Stomach (tissue), 4 donors: ENCODE data around the gene CNEP1R1.

Experiments
- CTCF ChIP-seq, 7 experiments: fragments of 450-650 bp in 4 of 7; fragments of 200-600 bp in 3 of 7; sonication (generic) in 3 of 7; IDR thresholded peaks; one replicate each; pipeline ENCODE4 v1.5.1; 2016 to 2019; ENCODE audit warnings: antibody characterized with exemption in 7 of 7, control low read depth in 2 of 7, mild to moderate bottlenecking in 1 of 7
- EP300 ChIP-seq: sonication (generic); formaldehyde crosslinking; IDR thresholded peaks from one replicate; pipeline ENCODE4 v1.6.1; 2017; ENCODE audit warnings: antibody characterized with exemption
- POLR2A ChIP-seq, 4 donors: fragments of 450-650 bp; IDR thresholded peaks; one replicate each; pipeline ENCODE4 v1.6.1; 2016; ENCODE audit warnings: antibody characterized with exemption in 4 of 4, control low read depth in 2 of 4, mild to moderate bottlenecking in 1 of 4, moderate library complexity in 1 of 4
- POLR2AphosphoS5 ChIP-seq, 3 donors: sonication (generic); formaldehyde crosslinking; IDR thresholded peaks; one replicate each; pipeline ENCODE4 v1.6.1; 2016; ENCODE audit warnings: antibody characterized with exemption in 3 of 3

DNA sequence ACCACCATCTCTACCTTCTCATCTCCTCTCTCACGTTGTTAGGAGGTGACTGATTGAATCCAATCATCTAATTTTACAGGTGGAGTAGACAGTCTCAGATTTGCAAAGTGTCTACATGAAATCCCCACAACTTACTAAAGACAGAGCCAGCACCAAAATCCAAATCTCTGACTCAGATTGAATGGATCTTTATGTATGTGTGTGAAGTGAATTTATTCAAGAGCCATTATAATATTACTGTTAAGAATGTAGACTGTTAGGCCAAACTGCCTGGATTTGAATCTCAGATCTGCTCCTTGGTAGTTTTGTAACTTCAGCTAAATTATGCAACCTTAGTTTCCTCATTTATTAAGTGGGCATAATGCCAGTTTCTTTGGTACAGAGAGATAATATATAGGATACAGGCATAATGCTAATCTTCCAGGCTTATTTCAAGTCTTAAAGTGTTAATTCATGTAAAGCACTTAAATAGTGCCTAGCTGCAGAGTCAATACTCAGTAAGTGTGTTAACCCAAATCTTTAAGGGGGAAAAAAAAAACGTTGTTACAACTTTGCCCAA is 12.7 kb downstream of the CNEP1R1 start:
- TF ChIP-seq POLR2AphosphoS5 (IDR thresholded peaks at IDR 0.05): no peak
- no peak for TF ChIP-seq CTCF (IDR thresholded peaks at IDR 0.05)
- TF ChIP-seq POLR2A (IDR thresholded peaks at IDR 0.05): no peak
- TF ChIP-seq EP300: no peak
